ENCODE measurements around the gene TTC24.

Gene TTC24

DNA sequence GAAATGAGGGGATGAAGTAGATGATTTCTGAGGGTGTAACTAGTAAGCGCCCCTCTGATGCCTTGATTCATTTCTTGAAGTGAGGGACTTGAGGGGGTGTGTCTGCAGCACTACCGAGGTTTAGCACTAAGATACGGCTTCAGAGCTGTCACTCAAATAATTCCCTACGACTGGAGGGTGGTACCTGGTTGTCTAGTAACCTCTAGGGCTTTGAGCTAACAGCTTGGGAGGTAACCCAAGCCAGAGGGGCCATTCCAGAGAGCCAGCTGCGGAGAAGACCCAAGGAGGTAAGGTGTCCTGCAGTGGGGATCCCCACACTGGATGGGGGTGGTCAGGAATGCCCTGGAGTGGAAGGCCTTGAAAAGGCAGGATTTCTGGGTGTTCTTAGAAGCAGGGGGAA lies at the start of gene TTC24:
TTC24 (plus strand) TSS at position 252 of the 400 bp plus-strand sequence. CDS start 1,642 bp downstream, outside the sequence.
- Mint-ChIP-seq H3K27me3 (peaks cover 18% of the 10 kb centered on the region), H3K9me3 (no peaks in the 10 kb centered on the region), H3K36me3 (no peaks in the 10 kb centered on the region), H3K27ac (peak within 1 kb of the TSS; percentile 49), H3K4me1 (peaks cover 21% of the 10 kb centered on the region), H3K4me3 (no peak within 1 kb of the TSS)
- CTCF ChIA-PET = interaction anchor here (0.7 to 2.2 kb wide), 5 partner anchors 29 to 194 kb away, joined by 3 to 5 read pairs (median 4); no protein-coding TSS in a partner anchor
- DNase-seq = no peak

DNA sequence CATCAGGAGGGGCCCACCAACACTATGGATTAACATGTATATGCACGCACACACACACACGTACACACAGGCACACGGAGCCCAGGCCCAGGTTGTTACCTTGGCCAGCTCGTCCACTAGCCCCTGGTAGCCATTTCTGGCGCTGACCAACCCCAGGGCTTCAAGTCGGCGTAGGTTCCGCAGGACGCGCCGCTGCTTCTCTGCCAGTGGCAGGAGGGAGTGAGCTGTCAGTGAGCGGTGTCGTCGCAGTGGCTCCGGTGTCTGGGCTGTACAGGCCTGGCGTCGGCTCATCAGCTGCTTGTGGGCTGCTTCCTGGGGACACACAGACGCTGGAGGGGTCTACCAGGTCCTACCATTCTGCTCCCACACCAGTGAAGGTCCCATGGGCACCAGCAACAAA lies 49.5 kb upstream of the TTC24 start:
- Mint-ChIP-seq H3K9me3 (no peaks in the 10 kb centered on the region), H3K4me3 (no peak overlapping the region), H3K27ac (no peak overlapping the region), H3K36me3 (peaks cover 48% of the 10 kb centered on the region), H3K4me1 (peaks cover 34% of the 10 kb centered on the region), H3K27me3 (no peaks in the 10 kb centered on the region)
- no peak for DNase-seq
- CTCF ChIA-PET = no interaction called here

DNA sequence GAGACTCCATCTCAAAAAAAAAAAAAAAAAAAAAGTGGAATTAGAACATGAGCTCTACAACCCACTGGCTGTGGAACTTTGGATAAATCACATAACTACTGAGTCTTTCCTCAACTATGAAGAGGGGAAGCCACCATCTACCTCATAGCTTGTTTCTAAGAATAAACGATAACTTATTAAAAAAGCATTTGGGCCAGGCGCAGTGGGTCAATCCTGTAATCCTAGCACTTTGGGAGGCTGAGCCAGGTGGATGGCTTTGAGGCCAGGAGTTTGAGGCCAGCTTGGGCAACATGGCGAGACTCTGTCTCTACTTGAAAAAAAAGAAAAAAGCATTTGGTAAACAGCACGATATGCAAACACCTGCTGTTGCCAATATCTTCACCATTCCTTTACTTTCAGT lies 47.1 kb upstream of the TTC24 start:
- DNase-seq = no peak
- Mint-ChIP-seq H3K27ac (no peak overlapping the region), H3K36me3 (peaks cover 40% of the 10 kb centered on the region), H3K9me3 (no peaks in the 10 kb centered on the region), H3K4me1 (peaks cover 17% of the 10 kb centered on the region), H3K27me3 (no peaks in the 10 kb centered on the region), H3K4me3 (no peak overlapping the region)
- CTCF ChIA-PET = no interaction called here

DNA sequence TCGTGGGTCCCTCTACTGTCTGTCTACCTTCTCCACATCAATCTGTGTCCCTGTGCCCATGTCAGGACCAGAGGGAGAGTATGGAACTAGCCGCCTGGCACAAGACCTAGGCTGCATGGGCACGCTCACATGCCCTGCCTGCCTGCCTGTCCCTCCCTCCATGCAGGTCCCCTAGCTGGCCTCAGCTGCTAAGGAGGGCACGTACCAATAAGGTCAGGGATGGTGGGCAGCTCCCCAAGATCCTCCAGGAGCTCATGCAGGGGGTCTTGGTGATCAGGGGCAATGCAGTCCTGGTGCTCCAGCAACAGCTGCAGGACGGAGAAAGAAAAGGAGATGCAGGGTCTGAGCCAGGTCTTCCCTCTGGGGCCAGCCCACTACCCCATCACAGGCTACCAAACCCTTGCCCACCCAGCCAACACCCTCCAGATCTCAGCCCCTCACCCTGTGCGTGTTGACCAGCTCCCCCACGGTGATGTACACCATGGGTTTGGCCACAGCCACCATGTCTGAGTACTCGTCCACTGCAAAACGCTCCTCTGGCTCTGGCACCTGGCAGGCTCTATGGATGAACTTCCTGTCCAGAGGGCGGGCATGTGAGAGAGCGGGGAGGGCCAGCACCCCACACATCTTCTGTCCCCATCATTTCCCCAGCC lies 45.8 kb upstream of the TTC24 start:
- no peaks in the 10 kb centered on the region for H3K27me3 Mint-ChIP-seq
- H3K9me3 Mint-ChIP-seq = no peaks in the 10 kb centered on the region
- H3K4me3 Mint-ChIP-seq = no peak overlapping the region
- CTCF ChIA-PET = interaction anchor here (0.8 kb wide), 1 partner anchor 8 kb away, joined by 3 read pairs; no protein-coding TSS in a partner anchor
- DNase-seq = no peak
- peaks cover 29% of the 10 kb centered on the region for H3K36me3 Mint-ChIP-seq
- no peak overlapping the region for H3K27ac Mint-ChIP-seq
- peaks cover 6% of the 10 kb centered on the region for H3K4me1 Mint-ChIP-seq

DNA sequence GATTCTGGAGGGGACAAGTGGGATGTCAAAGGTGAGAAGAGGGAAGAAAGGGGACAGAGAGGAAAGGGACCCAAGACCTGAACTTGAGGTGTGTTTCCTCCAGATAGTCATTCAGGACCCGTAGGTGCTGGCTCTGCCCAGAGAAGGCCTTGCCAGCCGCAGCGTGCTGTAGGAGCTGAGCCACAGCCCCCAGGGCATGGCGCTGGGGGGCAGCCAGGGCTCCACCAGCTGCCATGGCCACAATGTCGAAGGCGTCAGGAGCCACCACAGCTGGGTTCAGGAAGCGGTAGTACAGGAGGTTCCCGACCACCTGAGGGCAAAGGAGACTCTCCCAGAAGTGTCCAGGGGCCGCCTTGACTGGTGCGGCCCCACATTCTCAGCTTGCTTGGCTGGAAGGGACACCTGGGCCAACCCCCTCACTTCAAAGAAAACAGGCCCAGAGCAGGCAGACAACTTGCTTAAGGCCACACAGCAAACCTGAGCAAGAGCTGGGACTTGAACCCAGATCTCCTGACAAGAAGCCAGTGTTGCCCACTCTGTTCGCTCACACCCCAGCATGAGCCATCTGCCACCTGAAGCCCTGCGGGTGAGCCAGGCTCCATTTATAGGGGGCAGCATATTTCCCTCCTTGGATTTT lies 45.0 kb upstream of the TTC24 start:
- H3K4me3 Mint-ChIP-seq = no peak overlapping the region
- DNase-seq = no peak
- H3K9me3 Mint-ChIP-seq = no peaks in the 10 kb centered on the region
- CTCF ChIA-PET = no interaction called here
- peaks cover 6% of the 10 kb centered on the region for H3K4me1 Mint-ChIP-seq
- no peak overlapping the region for H3K27ac Mint-ChIP-seq
- H3K27me3 Mint-ChIP-seq = no peaks in the 10 kb centered on the region
- H3K36me3 Mint-ChIP-seq = peaks cover 28% of the 10 kb centered on the region

DNA sequence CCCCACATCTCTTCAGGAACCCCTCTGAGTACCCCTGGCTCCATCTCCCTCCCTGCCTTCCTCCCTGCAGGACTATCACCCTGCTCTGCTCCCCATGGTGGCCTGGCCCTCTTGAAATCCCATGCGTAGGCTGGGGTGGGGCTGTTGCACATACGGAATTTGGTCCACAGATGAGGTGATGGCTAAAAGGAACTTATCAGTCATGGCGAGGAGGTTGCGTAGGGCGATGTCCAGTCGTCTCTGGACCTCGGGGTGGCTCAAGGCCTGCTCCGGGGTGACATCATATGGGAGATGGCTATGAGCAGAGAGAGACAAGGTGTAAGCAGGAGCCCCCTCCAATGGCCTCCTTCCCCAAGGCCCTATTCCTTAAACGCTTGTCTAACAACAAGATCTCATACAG lies 42.5 kb upstream of the TTC24 start:
- no peak overlapping the region for H3K27ac Mint-ChIP-seq

DNA sequence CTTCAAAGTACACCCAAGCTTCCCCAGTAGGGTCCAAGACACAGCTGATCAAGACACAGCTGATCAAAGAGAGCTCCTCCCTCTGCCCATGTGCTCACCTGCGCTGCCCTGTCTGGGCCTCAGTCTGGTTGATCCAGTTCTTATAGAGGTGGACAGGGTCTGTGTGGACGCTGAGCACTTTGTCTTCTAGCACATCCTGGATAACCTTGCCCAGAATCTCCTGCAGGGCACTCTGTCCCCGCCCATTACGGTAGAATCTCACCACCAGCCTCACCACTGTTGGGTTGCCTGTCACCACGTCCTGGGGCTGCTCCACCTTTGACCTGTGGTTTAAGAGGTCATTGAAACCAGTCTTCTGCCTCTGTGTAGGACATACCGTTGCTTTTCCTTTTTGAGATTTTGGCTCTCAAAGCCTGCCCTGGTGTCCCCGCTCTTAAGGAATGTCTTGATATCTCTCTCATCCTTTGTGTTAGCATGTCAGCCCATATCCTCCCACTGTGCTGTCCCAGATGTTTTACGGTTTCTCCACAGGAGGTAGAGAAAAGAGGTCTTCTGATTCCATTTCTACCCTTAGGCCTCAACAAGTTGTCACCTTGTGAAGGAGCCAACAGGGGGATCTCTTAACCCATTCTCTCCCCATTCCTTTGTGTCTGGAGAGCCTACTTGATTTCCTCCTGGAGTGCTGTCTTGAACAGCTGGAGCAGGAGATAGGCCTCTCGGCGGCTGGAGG lies 40.6 kb upstream of the TTC24 start:
- Mint-ChIP-seq H3K4me3 (no peak overlapping the region), H3K27ac (no peak overlapping the region), H3K4me1 (peaks cover 6% of the 10 kb centered on the region), H3K9me3 (no peaks in the 10 kb centered on the region), H3K36me3 (peaks cover 28% of the 10 kb centered on the region), H3K27me3 (no peaks in the 10 kb centered on the region)
- CTCF ChIA-PET = no interaction called here
- DNase-seq = no peak

More for the DNA sequence above, 42.5 kb upstream of the TTC24 start:
- Mint-ChIP-seq H3K9me3 (no peaks in the 10 kb centered on the region), H3K4me1 (peaks cover 6% of the 10 kb centered on the region), H3K4me3 (no peak overlapping the region), H3K36me3 (peaks cover 26% of the 10 kb centered on the region), H3K27me3 (no peaks in the 10 kb centered on the region)
- no peak for DNase-seq
- CTCF ChIA-PET = interaction anchor here (0.7 kb wide), 2 partner anchors 13 to 56 kb away, joined by 3 read pairs; no protein-coding TSS in a partner anchor

DNA sequence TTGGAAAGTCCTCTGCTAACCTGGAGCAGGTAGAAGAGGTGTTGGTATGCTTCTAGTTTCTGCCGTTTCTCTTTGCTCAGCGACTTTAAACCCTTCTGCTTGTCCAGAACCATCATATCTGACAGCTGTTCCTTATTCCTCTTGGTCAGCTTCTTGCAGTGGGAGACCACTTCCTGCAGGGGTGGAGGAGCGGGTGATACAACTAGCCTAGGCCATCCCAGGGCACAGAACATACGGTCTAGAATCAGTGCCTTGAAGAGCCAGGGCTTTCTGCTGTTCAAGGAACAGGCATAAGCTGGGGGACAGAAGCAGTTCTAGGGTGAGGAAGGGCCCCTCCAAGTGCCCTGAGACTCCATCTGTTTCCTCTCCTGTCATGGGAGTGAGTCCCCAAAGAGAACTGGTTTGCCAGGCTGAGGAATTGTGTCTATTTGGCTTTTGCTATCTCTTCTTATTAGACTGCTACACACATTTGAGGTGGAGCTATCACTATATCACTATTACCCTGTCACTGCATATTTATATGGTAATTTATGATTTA lies 39.6 kb upstream of the TTC24 start:
- Mint-ChIP-seq H3K9me3 (no peaks in the 10 kb centered on the region), H3K27ac (no peak overlapping the region), H3K27me3 (no peaks in the 10 kb centered on the region), H3K4me3 (no peak overlapping the region), H3K36me3 (peaks cover 25% of the 10 kb centered on the region), H3K4me1 (peaks cover 6% of the 10 kb centered on the region)
- no peak for DNase-seq
- CTCF ChIA-PET = interaction anchor here (1.1 kb wide), 1 partner anchor 16 kb away, joined by 3 read pairs; no protein-coding TSS in a partner anchor

DNA sequence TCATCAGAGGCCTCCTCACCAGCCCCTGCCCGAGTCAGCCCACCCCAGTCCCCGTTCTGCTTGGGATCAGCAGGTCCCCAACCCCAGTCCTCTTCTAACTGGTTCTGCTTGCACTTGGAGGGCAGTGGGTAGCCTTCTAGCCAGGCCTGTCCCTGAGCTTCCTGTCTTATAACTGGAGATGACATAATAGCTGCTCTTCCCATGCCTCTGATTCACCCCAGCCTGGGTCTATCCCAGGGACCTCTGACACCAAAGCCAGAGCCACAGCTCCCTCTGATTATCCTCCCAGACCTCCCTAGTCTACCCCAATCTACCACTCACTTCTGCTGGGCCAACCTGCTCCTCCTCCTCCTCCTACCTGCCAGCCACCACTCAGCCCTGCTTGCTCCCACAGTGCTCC lies 38.6 kb upstream of the TTC24 start:
- no peak for DNase-seq
- peaks cover 25% of the 10 kb centered on the region for H3K36me3 Mint-ChIP-seq
- no peaks in the 10 kb centered on the region for H3K27me3 Mint-ChIP-seq
- no peaks in the 10 kb centered on the region for H3K9me3 Mint-ChIP-seq
- no peak overlapping the region for H3K4me3 Mint-ChIP-seq
- CTCF ChIA-PET = interaction anchor here (1.1 kb wide), 1 partner anchor 17 kb away, joined by 3 read pairs; no protein-coding TSS in a partner anchor
- H3K27ac Mint-ChIP-seq = no peak overlapping the region
- peaks cover 6% of the 10 kb centered on the region for H3K4me1 Mint-ChIP-seq

DNA sequence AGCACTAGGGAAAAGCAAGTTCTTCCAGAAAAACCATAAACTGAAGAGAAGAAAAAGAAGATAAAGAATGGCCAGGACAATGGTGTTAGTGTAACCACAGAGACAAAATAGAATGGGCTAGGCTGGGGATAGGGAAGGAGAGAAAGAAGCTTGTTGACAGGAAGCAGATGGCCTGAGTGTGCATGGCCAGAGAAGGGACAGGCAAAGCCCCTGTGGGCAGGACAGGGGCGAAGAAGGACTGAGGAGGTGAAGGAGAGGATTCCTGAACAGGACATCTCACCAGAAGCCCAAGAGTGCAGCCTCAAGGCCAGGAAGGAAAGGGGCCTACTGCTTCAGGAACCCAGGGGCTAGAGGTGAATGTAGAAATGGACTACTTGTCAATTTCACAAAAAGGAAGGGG lies 36.5 kb upstream of the TTC24 start:
- Mint-ChIP-seq H3K27me3 (no peaks in the 10 kb centered on the region), H3K4me3 (no peak overlapping the region), H3K9me3 (no peaks in the 10 kb centered on the region), H3K36me3 (peaks cover 31% of the 10 kb centered on the region), H3K27ac (no peak overlapping the region), H3K4me1 (peaks cover 6% of the 10 kb centered on the region)
- DNase-seq = no peak
- CTCF ChIA-PET = interaction anchor here (1.0 to 2.1 kb wide), 2 partner anchors 63 to 158 kb away, joined by 3 to 7 read pairs; no protein-coding TSS in a partner anchor

DNA sequence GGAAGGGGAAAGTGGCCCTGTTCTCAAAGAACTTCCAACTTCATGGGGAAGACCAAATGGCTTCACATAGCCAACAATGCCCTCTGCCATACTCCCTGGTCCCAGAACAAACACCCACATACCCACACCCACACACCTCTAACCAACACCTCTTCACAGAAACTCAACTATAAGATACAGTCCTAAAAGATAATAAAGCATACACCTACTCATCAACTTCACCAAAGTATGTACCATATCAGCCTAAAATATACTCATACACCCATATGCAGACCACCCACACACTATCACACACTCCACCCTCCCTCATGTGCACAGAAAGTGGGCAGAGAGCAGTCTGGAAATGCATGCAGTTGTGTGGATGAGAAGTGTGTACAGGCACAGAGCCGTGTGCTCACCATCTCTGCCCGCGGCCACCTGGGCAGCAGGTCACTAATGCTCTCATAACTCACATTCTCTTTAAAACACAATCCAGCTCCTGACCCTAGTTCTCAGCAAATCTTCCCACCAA lies 34.9 kb upstream of the TTC24 start:
- Mint-ChIP-seq H3K4me1 (no peaks in the 10 kb centered on the region), H3K27ac (no peak overlapping the region), H3K9me3 (no peaks in the 10 kb centered on the region), H3K36me3 (peaks cover 28% of the 10 kb centered on the region), H3K4me3 (no peak overlapping the region), H3K27me3 (no peaks in the 10 kb centered on the region)
- CTCF ChIA-PET = no interaction called here
- DNase-seq = no peak

DNA sequence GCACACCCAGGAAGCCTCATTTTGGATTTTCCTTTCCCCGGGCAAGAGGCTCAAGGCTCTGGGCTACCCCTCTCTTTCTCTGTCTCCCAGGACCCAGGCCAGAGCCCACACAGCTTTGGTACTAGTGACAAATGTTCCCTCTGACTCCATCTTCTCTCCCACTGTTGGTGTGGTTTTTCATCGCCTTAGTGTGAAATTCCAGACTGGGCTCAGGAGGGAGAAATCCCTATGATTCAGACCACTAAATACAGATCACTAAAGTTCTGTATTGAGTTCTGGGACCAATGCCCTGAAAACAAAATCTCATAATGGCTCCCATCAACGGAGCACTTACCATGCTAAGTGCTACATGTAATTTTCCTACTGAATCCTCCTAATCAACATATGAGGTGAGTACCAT lies 33.3 kb upstream of the TTC24 start:
- no peaks in the 10 kb centered on the region for H3K4me1 Mint-ChIP-seq
- CTCF ChIA-PET = no interaction called here
- DNase-seq = no peak
- no peaks in the 10 kb centered on the region for H3K27me3 Mint-ChIP-seq
- H3K9me3 Mint-ChIP-seq = no peaks in the 10 kb centered on the region
- H3K36me3 Mint-ChIP-seq = peaks cover 37% of the 10 kb centered on the region
- no peak overlapping the region for H3K4me3 Mint-ChIP-seq
- H3K27ac Mint-ChIP-seq = no peak overlapping the region

DNA sequence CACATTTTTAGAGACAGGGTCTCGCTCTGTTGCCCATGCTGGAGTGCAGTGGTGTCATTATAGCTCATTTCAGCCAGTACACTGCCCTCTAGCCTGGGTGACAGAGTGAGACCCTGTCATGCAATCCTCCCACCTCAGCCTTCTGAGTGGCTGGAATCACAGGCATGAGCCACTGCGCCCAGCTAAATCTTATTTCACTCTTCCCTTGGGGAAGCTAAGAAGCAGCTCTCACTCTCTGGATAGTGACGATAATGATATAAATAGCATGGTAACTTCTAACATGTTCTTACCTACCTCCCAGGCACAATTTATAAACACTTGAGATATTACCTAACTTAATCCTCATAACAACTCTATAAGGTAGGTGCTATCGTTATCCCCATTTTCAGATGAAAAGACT lies 32.1 kb upstream of the TTC24 start:
- Mint-ChIP-seq H3K4me1 (no peaks in the 10 kb centered on the region), H3K27me3 (no peaks in the 10 kb centered on the region), H3K9me3 (no peaks in the 10 kb centered on the region), H3K4me3 (no peak overlapping the region), H3K27ac (no peak overlapping the region), H3K36me3 (peaks cover 36% of the 10 kb centered on the region)
- CTCF ChIA-PET = interaction anchor here (0.9 kb wide), 1 partner anchor 67 kb away, joined by 3 read pairs; no protein-coding TSS in a partner anchor
- DNase-seq = no peak

DNA sequence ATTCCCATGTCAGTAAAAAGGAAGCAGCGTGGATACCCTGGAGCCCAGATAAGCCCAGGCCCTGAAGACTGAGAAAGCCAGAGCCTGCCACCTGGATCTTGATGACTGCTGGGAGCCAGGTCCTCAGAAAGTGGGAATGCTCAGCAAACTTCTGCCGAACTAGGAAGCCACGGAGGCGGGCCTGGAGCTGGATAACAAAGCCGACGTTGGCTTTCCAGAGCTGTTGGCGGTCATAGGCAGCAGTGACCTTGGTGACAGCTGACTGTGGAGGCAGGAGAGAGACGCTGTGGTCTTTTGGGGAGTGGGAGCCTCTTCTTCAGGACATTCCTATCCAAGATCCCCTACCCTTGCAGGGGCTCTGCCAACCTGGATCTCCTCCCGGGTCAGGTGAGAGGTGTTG lies 31.5 kb upstream of the TTC24 start:
- DNase-seq = no peak
- H3K4me3 Mint-ChIP-seq = no peak overlapping the region
- CTCF ChIA-PET = interaction anchor here (0.9 kb wide), 1 partner anchor 67 kb away, joined by 3 read pairs; no protein-coding TSS in a partner anchor
- no peaks in the 10 kb centered on the region for H3K9me3 Mint-ChIP-seq
- H3K27ac Mint-ChIP-seq = no peak overlapping the region
- H3K27me3 Mint-ChIP-seq = no peaks in the 10 kb centered on the region
- peaks cover 36% of the 10 kb centered on the region for H3K36me3 Mint-ChIP-seq
- no peaks in the 10 kb centered on the region for H3K4me1 Mint-ChIP-seq

Measured in activated naive CD4-positive, alpha-beta T cell treated with anti-CD3 and anti-CD28 coated beads, Interleukin-2, amount 10 ng/mL, durations not matched to agents 7 days and 5 days (primary cell).